Hepatocyte (in vitro differentiated cells): ENCODE results near the gene KRTAP29-1. TPM values are rescaled to one million over a fixed set of nuclear protein-coding genes. Genes with fewer than 3 reads are reported as not detected.

ENCODE experiments used
- DNase-seq: peaks from one replicate; pipeline ENCODE4 v3.0.0-alpha.2; 2016; ENCODE audit warnings: low spot score
- H2AFZ ChIP-seq: fragments of 200-600 bp; sonication (generic); 2 replicates; pipeline ENCODE4 v1.6.0; 2016; ENCODE audit warnings: antibody characterized with exemption, mild to moderate bottlenecking
- H3K27ac ChIP-seq: fragments of 200-600 bp; sonication (generic); 2 replicates; pipeline ENCODE4 v1.5.1; 2016; ENCODE audit warnings: mild to moderate bottlenecking
- H3K27me3 ChIP-seq: fragments of 200-600 bp; sonication (generic); 2 replicates; pipeline ENCODE4 v1.6.1; 2016
- H3K36me3 ChIP-seq: fragments of 200-600 bp; sonication (generic); replicated peaks from 2 replicates; pipeline ENCODE4 v1.5.1; 2016; ENCODE audit warnings: low read depth; ENCODE audit not compliant: insufficient read depth
- H3K4me1 ChIP-seq: fragments of 200-600 bp; sonication (generic); 2 replicates; pipeline ENCODE4 v1.5.1; 2016; ENCODE audit warnings: mild to moderate bottlenecking, moderate library complexity; ENCODE audit not compliant: insufficient read depth
- H3K4me2 ChIP-seq: fragments of 200-600 bp; sonication (generic); 2 replicates; pipeline ENCODE4 v1.6.0; 2016
- H3K4me3 ChIP-seq: fragments of 200-600 bp; sonication (generic); 2 replicates; pipeline ENCODE4 v1.5.1; 2016; ENCODE audit warnings: mild to moderate bottlenecking
- H3K79me2 ChIP-seq: fragments of 200-600 bp; sonication (generic); 2 replicates; pipeline ENCODE4 v1.6.0; 2017; ENCODE audit warnings: mild to moderate bottlenecking
- H3K9me2 ChIP-seq: fragments of 200-600 bp; sonication (generic); replicated peaks from 2 replicates; pipeline ENCODE4 v1.6.0; 2017; ENCODE audit warnings: mild to moderate bottlenecking; ENCODE audit not compliant: insufficient read depth
- H3K9me3 ChIP-seq: fragments of 200-600 bp; sonication (generic); 2 replicates; pipeline ENCODE4 v1.5.1; 2016; ENCODE audit warnings: low read depth, mild to moderate bottlenecking
- H4K20me1 ChIP-seq: fragments of 200-600 bp; sonication (generic); 2 replicates; pipeline ENCODE4 v1.6.0; 2016; ENCODE audit warnings: mild to moderate bottlenecking; ENCODE audit not compliant: insufficient read depth, poor library complexity, severe bottlenecking
- EZH2 ChIP-seq: fragments of 200-600 bp; sonication (generic); IDR thresholded peaks from 2 replicates; pipeline ENCODE4 v1.6.1; 2016; ENCODE audit warnings: antibody characterized with exemption, mild to moderate bottlenecking, borderline replicate concordance
- EZH2phosphoT487 ChIP-seq: fragments of 200-600 bp; sonication (generic); IDR thresholded peaks from one replicate; pipeline ENCODE4 v1.6.1; 2018; ENCODE audit warnings: antibody characterized with exemption, mild to moderate bottlenecking, low read depth, moderate library complexity; ENCODE audit not compliant: unreplicated experiment, severe bottlenecking
- whole genome bisulfite sequencing: methylation state at CpG from one replicate; pipeline ENCODE4 v1.1.6; 2016; ENCODE audit warnings: low lambda C conversion rate; ENCODE audit errors: missing lambda C conversion rate; 5-methylcytosine and 5-hydroxymethylcytosine counted together
- polyA plus RNA-seq: library from polyadenylated mRNA; unstranded; fragments of >200 nt; fragmentation: Nextera tagmentation; extraction: Ambion mirVana; gene quantifications from 2 replicates; pipeline ENCODE4 v1.2.1, GENCODE V29; 2016
- total RNA-seq: library from RNA; depleted of rRNA; stranded (reverse); fragments of >200 nt; gene quantifications from 2 replicates; pipeline ENCODE4 v1.2.3, GENCODE V29; 2014
- TF ChIP-seq, protein P1 (sequence below): fragments of 200-600 bp; sonication (generic); IDR thresholded peaks from 2 replicates; pipeline ENCODE4 v1.5.1; 2016; ENCODE audit warnings: antibody characterized with exemption, mild to moderate bottlenecking; ENCODE audit not compliant: poor library complexity

The KRTAP29-1 gene
- total and polyA plus RNA-seq, 2 experiments from 2014 or later: not detected

DNA sequence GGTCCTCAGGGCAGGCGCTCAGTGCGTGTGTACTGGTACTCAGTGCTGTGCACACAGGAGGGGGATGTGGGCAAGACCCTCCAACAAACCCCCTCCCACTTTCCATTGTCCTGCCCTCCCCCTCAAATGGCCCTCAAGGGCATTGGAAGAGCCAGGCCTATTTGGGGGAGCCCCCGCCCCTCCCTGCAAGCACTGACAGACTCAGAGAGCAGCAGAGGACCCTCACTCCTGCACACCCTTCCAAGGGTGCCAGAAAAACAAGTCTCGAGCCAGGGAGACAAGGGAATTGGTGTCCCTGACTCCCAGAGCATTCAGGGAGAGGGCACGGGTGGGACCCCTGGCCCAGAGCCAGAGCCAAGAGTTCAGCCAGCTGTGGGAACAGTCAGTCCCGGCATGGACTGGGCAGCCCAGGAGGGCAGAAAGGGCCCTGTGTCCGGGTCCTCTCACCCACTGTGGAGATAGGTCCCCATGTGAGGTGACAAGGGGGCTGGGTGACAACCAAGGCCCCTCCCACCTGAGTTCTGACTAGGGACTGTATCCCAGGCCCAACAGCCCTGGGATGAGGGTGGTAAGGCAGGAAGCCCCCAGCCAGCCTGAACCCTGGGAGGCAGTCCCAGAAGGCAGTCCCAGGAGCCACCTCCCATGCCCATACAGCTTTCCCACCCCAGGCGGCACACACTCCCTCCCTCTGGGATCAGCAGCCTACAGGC lies 24.9 kb upstream of the KRTAP29-1 start:
- no peaks in the 10 kb centered on the region for H3K9me2 ChIP-seq
- no peak for TF ChIP-seq EZH2phosphoT487
- TF ChIP-seq, protein P1, sequence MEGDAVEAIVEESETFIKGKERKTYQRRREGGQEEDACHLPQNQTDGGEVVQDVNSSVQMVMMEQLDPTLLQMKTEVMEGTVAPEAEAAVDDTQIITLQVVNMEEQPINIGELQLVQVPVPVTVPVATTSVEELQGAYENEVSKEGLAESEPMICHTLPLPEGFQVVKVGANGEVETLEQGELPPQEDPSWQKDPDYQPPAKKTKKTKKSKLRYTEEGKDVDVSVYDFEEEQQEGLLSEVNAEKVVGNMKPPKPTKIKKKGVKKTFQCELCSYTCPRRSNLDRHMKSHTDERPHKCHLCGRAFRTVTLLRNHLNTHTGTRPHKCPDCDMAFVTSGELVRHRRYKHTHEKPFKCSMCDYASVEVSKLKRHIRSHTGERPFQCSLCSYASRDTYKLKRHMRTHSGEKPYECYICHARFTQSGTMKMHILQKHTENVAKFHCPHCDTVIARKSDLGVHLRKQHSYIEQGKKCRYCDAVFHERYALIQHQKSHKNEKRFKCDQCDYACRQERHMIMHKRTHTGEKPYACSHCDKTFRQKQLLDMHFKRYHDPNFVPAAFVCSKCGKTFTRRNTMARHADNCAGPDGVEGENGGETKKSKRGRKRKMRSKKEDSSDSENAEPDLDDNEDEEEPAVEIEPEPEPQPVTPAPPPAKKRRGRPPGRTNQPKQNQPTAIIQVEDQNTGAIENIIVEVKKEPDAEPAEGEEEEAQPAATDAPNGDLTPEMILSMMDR: no peak
- TF ChIP-seq EZH2: no peak
- no peak overlapping the region for H2AFZ ChIP-seq
- H3K4me3 ChIP-seq: no peak overlapping the region
- H3K4me1 ChIP-seq: no peaks in the 10 kb centered on the region
- 91% methylated on average over 8 of the region's 8 CpGs for WGBS
- H3K4me2 ChIP-seq: no peak overlapping the region
- H4K20me1 ChIP-seq: no peaks in the 10 kb centered on the region
- no peaks in the 10 kb centered on the region for H3K9me3 ChIP-seq
- H3K27ac ChIP-seq: no peak overlapping the region
- H3K79me2 ChIP-seq: no peaks in the 10 kb centered on the region
- H3K36me3 ChIP-seq: no peaks in the 10 kb centered on the region
- no peak for DNase-seq
- no peaks in the 10 kb centered on the region for H3K27me3 ChIP-seq

DNA sequence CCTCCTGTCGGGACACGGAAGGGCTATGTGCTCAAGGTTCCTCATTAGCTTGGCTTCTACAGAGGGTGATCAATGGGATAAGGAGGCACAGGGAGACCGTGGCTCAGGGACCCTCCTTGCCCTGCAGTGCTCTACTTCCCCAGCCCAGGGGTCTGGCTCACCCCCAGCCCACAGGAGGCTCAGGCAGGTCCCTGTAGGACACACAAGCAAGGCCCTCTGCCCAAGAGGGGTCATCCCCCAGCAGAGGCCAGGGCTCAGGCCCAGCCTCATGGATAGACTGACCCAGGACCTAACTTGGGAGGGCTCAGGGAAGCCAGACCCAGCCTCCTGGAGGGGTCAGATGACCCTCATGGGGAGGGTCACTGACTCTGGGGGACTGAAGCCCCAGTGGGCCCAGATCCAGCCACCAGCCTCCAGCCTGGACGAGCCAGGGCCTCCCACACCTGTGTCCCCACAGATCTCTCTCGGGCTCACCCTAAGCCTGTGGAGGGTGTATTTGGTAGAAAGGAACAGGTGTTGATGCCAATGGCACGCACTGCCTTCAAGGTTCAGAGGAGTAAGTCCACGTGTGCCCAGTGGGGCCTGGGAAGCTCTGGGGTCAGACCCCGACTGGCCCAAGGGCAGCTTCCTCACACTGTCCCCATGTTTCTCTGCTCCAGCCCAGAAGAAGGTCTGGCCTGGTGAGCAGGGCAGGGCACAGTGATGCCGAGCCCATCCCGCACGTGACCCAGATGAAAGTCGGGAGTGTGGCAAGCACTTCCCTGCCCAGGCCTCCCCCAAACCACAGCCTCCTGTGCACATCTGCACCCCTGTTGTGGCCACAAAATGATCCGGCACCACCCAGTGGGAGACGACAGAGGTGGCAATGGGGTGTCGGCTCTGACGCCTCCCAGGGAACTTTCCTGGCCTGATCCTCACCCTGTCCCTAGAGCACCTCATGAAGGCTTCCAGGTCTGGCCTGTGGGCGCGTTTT lies 23.8 kb upstream of the KRTAP29-1 start:
- Histone ChIP-seq H3K4me3 (no peak overlapping the region), H3K4me1 (no peaks in the 10 kb centered on the region)
- 94% methylated on average over 18 of the region's 18 CpGs for WGBS

DNA sequence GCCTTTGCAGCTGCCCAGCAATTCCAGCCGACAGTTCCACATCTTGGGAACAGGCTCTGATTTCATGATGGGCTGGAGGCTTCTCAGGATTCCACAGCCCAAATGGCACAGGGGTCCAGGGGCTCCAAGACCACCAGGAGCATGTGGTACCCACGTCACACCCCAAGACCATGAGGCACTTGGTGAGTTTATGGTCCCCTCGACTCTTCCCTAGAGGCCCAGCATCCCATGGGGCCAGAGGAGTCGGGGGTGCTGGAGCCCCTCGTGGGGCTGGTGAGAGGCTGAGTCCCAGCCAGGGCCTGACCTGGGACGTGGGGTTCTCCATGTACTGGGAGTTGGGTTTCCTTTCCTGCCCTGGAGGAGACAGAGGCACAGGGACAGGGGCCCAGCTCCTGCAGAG lies 23.0 kb upstream of the KRTAP29-1 start:
- H3K27ac ChIP-seq: no peak overlapping the region
- TF ChIP-seq EZH2 (no peak), EZH2phosphoT487 (no peak)
- TF ChIP-seq, protein P1: no peak
- no peaks in the 10 kb centered on the region for H3K27me3 ChIP-seq
- no peak for DNase-seq
- H3K4me2 ChIP-seq: no peak overlapping the region
- H3K4me3 ChIP-seq: no peak overlapping the region
- H4K20me1 ChIP-seq: no peaks in the 10 kb centered on the region
- no peaks in the 10 kb centered on the region for H3K9me3 ChIP-seq
- H3K4me1 ChIP-seq: no peaks in the 10 kb centered on the region
- no peaks in the 10 kb centered on the region for H3K36me3 ChIP-seq
- H3K79me2 ChIP-seq: no peaks in the 10 kb centered on the region
- H2AFZ ChIP-seq: no peak overlapping the region
- 94% methylated on average over 6 of the region's 6 CpGs for WGBS
- H3K9me2 ChIP-seq: no peaks in the 10 kb centered on the region

More for the DNA sequence above, 23.8 kb upstream of the KRTAP29-1 start:
- H3K36me3 ChIP-seq: no peaks in the 10 kb centered on the region
- H4K20me1 ChIP-seq: no peaks in the 10 kb centered on the region
- no peak overlapping the region for H3K4me2 ChIP-seq
- no peaks in the 10 kb centered on the region for H3K27me3 ChIP-seq
- no peaks in the 10 kb centered on the region for H3K9me3 ChIP-seq
- no peak overlapping the region for H3K27ac ChIP-seq
- DNase-seq: no peak
- H3K79me2 ChIP-seq: no peaks in the 10 kb centered on the region
- no peak overlapping the region for H2AFZ ChIP-seq
- H3K9me2 ChIP-seq: no peaks in the 10 kb centered on the region
- TF ChIP-seq, protein P1: no peak
- TF ChIP-seq EZH2phosphoT487: no peak
- TF ChIP-seq EZH2: no peak
